Gastroesophageal sphincter (tissue), 3 donors: ENCODE data around the gene CHODL.

Experiments
- POLR2A ChIP-seq, 2 donors: fragments of 450-650 bp; IDR thresholded peaks; one replicate each; pipeline ENCODE4 v1.6.1; 2017; ENCODE audit warnings: antibody characterized with exemption in 2 of 2, mild to moderate bottlenecking in 2 of 2, moderate library complexity in 1 of 2
- POLR2AphosphoS5 ChIP-seq: sonication (generic); formaldehyde crosslinking; IDR thresholded peaks from one replicate; pipeline ENCODE4 v1.6.1; 2017; ENCODE audit warnings: antibody characterized with exemption
- TF ChIP-seq, protein P1 (sequence below), 4 experiments: fragments of 200-600 bp in 2 of 4; fragments of 450-650 bp in 2 of 4; sonication (generic) in 1 of 4; IDR thresholded peaks; one replicate each; pipeline ENCODE4 v1.5.1; 2017 to 2019; ENCODE audit warnings: antibody characterized with exemption in 4 of 4, mild to moderate bottlenecking in 2 of 4, moderate library complexity in 2 of 4

DNA sequence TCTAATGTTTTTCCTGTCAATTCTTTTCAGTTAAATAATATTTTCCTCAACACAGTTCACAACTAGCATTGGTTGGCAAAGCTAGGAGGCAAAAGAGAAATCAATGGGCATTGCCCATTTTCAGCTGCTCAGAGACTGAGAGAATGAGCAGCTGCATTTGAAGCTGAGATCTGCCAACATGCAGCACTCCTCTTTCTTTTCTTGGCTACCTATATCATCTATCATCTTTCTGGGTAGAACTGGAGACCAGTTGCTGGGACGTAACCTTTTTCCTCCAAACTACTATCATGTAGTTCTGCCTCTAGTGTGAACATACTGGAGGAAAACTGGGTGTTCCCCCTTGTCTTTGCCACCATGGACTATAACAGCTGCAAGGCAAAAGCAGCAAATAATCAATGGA lies 22.9 kb downstream of the CHODL start:
- TF ChIP-seq, protein P1, sequence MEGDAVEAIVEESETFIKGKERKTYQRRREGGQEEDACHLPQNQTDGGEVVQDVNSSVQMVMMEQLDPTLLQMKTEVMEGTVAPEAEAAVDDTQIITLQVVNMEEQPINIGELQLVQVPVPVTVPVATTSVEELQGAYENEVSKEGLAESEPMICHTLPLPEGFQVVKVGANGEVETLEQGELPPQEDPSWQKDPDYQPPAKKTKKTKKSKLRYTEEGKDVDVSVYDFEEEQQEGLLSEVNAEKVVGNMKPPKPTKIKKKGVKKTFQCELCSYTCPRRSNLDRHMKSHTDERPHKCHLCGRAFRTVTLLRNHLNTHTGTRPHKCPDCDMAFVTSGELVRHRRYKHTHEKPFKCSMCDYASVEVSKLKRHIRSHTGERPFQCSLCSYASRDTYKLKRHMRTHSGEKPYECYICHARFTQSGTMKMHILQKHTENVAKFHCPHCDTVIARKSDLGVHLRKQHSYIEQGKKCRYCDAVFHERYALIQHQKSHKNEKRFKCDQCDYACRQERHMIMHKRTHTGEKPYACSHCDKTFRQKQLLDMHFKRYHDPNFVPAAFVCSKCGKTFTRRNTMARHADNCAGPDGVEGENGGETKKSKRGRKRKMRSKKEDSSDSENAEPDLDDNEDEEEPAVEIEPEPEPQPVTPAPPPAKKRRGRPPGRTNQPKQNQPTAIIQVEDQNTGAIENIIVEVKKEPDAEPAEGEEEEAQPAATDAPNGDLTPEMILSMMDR (IDR thresholded peaks at IDR 0.05) = no peak
- TF ChIP-seq POLR2AphosphoS5 (no peak), POLR2A (IDR thresholded peaks at IDR 0.05) (no peak)
